Sigmoid colon (tissue), 7 donors: ENCODE data around the gene ZBTB5. TPM values are rescaled to one million over a fixed set of nuclear protein-coding genes. Genes with fewer than 3 reads are reported as not detected.
"Not testable (repeated sequence)": the region's sequence is repeated elsewhere in the genome, so short reads cannot be mapped to it uniquely, and the experiment has no call there.

Experiments
- DNase-seq: peaks from one replicate; pipeline ENCODE4 v3.0.0-alpha.2; 2019
- H3K27ac ChIP-seq, 4 donors: fragments of 200-600 bp; sonication (generic); one replicate each; pipeline ENCODE4 v1.5.1; 2016 to 2019; ENCODE audit warnings: mild to moderate bottlenecking in 1 of 4
- H3K27me3 ChIP-seq, 3 donors: fragments of 200-600 bp; sonication (generic); one replicate each; pipeline ENCODE4 v1.5.1; 2019; ENCODE audit warnings: mild to moderate bottlenecking in 1 of 3
- H3K36me3 ChIP-seq, 4 donors: fragments of 200-600 bp; sonication (generic); one replicate each; pipeline ENCODE4 v1.5.1; 2016 to 2019
- H3K4me1 ChIP-seq, 4 donors: fragments of 200-600 bp; sonication (generic); one replicate each; pipeline ENCODE4 v1.5.1; 2017 to 2019
- H3K4me3 ChIP-seq, 4 donors: fragments of 200-600 bp; sonication (generic); one replicate each; pipeline ENCODE4 v1.5.1; 2017 to 2019; ENCODE audit warnings: mild to moderate bottlenecking in 2 of 4, moderate library complexity in 1 of 4
- H3K9me3 ChIP-seq, 4 donors: fragments of 200-600 bp in 3 of 4; sonication (generic) in 3 of 4; one replicate each; pipeline versions ENCODE4 v1.5.1 to v1.6.1; 2013 to 2019
- EP300 ChIP-seq, 4 donors: sonication (generic); formaldehyde crosslinking; IDR thresholded peaks; one replicate each; pipeline ENCODE4 v1.6.1; 2017; ENCODE audit warnings: antibody characterized with exemption in 4 of 4
- POLR2A ChIP-seq, 2 donors: fragments of 450-650 bp; IDR thresholded peaks; one replicate each; pipeline ENCODE4 v1.6.1; 2016; ENCODE audit warnings: antibody characterized with exemption in 2 of 2, mild to moderate bottlenecking in 2 of 2, moderate library complexity in 2 of 2
- POLR2AphosphoS5 ChIP-seq, 4 donors: sonication (generic); formaldehyde crosslinking; IDR thresholded peaks; one replicate each; pipeline ENCODE4 v1.6.1; 2017; ENCODE audit warnings: antibody characterized with exemption in 4 of 4
- WGBS, 2 donors: extraction: QIAGEN DNeasy Blood & Tissue Kit; methylation state at CpG; one replicate each; pipeline ENCODE4 v1.1.7; 2013; 5-methylcytosine and 5-hydroxymethylcytosine counted together
- intact Hi-C: fragments of 100-400 bp; cut with DNase I; formaldehyde crosslinking; loops from one replicate; pipeline ENCODE4 v1.15.1; 2023
- polyA plus RNA-seq, 3 donors: library from polyadenylated mRNA; stranded (reverse); fragments of 200-250 nt; gene quantifications; one replicate each; pipeline ENCODE4 v1.2.3, GENCODE V29; 2013
- total RNA-seq, 4 donors: library from RNA; depleted of rRNA; stranded (reverse); fragments of >200 nt; gene quantifications; one replicate each; pipeline ENCODE4 v1.1.0, GENCODE V29; 2016
- TF ChIP-seq, protein P1 (sequence below), 4 experiments: fragments of 450-650 bp in 3 of 4; fragments of 200-600 bp in 1 of 4; IDR thresholded peaks; one replicate each; pipeline ENCODE4 v1.5.1; 2016 to 2019; ENCODE audit warnings: antibody characterized with exemption in 4 of 4, mild to moderate bottlenecking in 3 of 4, moderate library complexity in 2 of 4
- donor health status: healthy with polysubstance abuse.
- donor health status: Bipolar disorder and iron deficiency.
- donor health status: healthy.

ZBTB5 gene
- total and polyA plus RNA-seq, 7 donors, result 3.6 to 11.1 (median 7.7) TPM

GRCh38 chr9:37404590-37404989 lies 60.7 kb downstream of the ZBTB5 start:
- TF ChIP-seq EP300 (IDR thresholded peaks at IDR 0.05) (no peak), POLR2AphosphoS5 (IDR thresholded peaks at IDR 0.05) (no peak), POLR2A (IDR thresholded peaks at IDR 0.05) (no peak)
- TF ChIP-seq, protein P1, sequence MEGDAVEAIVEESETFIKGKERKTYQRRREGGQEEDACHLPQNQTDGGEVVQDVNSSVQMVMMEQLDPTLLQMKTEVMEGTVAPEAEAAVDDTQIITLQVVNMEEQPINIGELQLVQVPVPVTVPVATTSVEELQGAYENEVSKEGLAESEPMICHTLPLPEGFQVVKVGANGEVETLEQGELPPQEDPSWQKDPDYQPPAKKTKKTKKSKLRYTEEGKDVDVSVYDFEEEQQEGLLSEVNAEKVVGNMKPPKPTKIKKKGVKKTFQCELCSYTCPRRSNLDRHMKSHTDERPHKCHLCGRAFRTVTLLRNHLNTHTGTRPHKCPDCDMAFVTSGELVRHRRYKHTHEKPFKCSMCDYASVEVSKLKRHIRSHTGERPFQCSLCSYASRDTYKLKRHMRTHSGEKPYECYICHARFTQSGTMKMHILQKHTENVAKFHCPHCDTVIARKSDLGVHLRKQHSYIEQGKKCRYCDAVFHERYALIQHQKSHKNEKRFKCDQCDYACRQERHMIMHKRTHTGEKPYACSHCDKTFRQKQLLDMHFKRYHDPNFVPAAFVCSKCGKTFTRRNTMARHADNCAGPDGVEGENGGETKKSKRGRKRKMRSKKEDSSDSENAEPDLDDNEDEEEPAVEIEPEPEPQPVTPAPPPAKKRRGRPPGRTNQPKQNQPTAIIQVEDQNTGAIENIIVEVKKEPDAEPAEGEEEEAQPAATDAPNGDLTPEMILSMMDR (IDR thresholded peaks at IDR 0.05), result no peak
- WGBS, 2 donors, result 92% methylated on average over 9 of the region's 9 CpGs
- no peak for DNase-seq

DNA sequence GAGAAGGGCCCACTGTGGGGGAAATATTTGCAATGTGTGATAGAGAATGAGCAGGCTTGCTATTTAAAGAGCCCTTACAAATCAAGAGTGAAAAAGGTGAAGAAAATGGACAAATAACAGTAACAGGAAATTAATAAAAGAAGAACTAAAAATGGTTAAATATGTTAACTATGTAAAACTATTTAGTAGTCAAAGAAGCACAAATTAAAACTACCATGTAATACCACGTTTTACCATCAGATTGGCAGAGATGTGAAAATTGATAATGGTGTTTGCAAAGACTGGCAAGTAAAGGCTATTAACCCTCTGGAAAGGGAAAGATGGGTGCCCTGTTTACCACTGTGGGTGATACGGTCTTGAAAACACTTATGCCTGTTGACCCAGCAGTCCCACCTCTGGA lies 65.9 kb downstream of the ZBTB5 start:
- 48 to 59% methylated on average over 2 of the region's 2 CpGs for WGBS, 2 donors

More at GRCh38 chr9:37404590-37404989, 60.7 kb downstream of the ZBTB5 start:
- Histone ChIP-seq H3K27me3 (no peaks in the 10 kb centered on the region), H3K9me3 (no peaks in the 10 kb centered on the region), H3K4me1 (no peaks in the 10 kb centered on the region), H3K36me3 (no peaks in the 10 kb centered on the region), H3K27ac (no peak overlapping the region), H3K4me3 (no peak overlapping the region)
- intact Hi-C loops, result no loop called here

GRCh38 chr9:37398464-37399025 lies 66.7 kb downstream of the ZBTB5 start:
- H3K4me3 ChIP-seq, result no peak overlapping the region
- TF ChIP-seq EP300 (IDR thresholded peaks at IDR 0.05), result no peak
- no peak for TF ChIP-seq POLR2AphosphoS5 (IDR thresholded peaks at IDR 0.05)
- TF ChIP-seq POLR2A (IDR thresholded peaks at IDR 0.05), result no peak
- TF ChIP-seq, protein P1 (IDR thresholded peaks at IDR 0.05), result no peak
- intact Hi-C loops, result no loop called here
- no peaks in the 10 kb centered on the region for H3K27me3 ChIP-seq
- H3K9me3 ChIP-seq, result no peaks in the 10 kb centered on the region
- no peaks in the 10 kb centered on the region for H3K36me3 ChIP-seq
- DNase-seq, result no peak
- 78 to 82% methylated on average over 7 of the region's 7 CpGs for WGBS, 2 donors
- H3K4me1 ChIP-seq, result no peaks in the 10 kb centered on the region
- H3K27ac ChIP-seq, result no peak overlapping the region

More for the DNA sequence above, 65.9 kb downstream of the ZBTB5 start:
- Histone ChIP-seq H3K36me3 (no peaks in the 10 kb centered on the region), H3K4me3 (no peak overlapping the region), H3K27ac (no peak overlapping the region), H3K4me1 (no peaks in the 10 kb centered on the region), H3K9me3 (no peaks in the 10 kb centered on the region), H3K27me3 (no peaks in the 10 kb centered on the region)
- TF ChIP-seq POLR2A (IDR thresholded peaks at IDR 0.05) (no peak), POLR2AphosphoS5 (IDR thresholded peaks at IDR 0.05) (no peak), EP300 (IDR thresholded peaks at IDR 0.05) (no peak)
- TF ChIP-seq, protein P1 (IDR thresholded peaks at IDR 0.05), result no peak
- no peak for DNase-seq
- intact Hi-C loops, result no loop called here

GRCh38 chr9:37397948-37398347 lies 67.3 kb downstream of the ZBTB5 start:
- H3K27ac ChIP-seq, H3K4me1 ChIP-seq, H3K36me3 ChIP-seq, H3K9me3 ChIP-seq, intact Hi-C loops, H3K4me3 ChIP-seq, H3K27me3 ChIP-seq, DNase-seq: not testable (repeated sequence)
- WGBS, 2 donors, result 94 to 97% methylated on average over 3 of the region's 3 CpGs

DNA sequence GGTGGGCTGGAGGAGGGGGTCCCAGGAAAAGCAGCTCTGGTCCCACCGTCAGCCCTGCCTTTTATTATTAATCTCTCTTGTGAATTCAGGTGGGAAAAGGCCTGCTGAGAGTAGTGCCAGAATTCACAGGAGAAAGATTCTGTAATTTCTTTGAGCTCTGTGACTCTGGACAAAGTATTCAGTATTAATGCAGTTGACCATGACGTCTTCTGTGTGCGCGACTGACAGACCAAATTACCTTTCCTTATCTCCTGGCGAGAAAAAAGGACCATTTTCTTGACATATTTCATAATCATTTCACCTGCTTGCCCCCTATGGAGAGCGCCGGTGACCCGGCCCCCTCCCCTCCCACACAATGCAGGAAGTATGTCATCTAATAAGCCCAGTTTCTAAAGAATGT lies 69.6 kb downstream of the ZBTB5 start:
- Histone ChIP-seq H3K4me3 (no peak overlapping the region), H3K27me3 (no peaks in the 10 kb centered on the region), H3K4me1 (no peaks in the 10 kb centered on the region), H3K9me3 (no peaks in the 10 kb centered on the region), H3K36me3 (no peaks in the 10 kb centered on the region), H3K27ac (no peak overlapping the region)
- no peak for DNase-seq
- 88 to 91% methylated on average over 8 of the region's 8 CpGs for WGBS, 2 donors
- no peak for TF ChIP-seq POLR2AphosphoS5 (IDR thresholded peaks at IDR 0.05)
- no peak for TF ChIP-seq POLR2A (IDR thresholded peaks at IDR 0.05)
- no peak for TF ChIP-seq EP300 (IDR thresholded peaks at IDR 0.05)
- TF ChIP-seq, protein P1 (IDR thresholded peaks at IDR 0.05), result no peak
- intact Hi-C loops, result no loop called here
